Heart right ventricle (tissue), 16 donors: ENCODE data around the gene UNC119B. TPM values are rescaled to one million over a fixed set of nuclear protein-coding genes. Genes with fewer than 3 reads are reported as not detected.

ENCODE experiments used
- ATAC-seq, 8 donors: fragments of 200-7000 bp; cut with Tn5 transposase; one replicate each; pipeline ENCODE4 v1.9.1; 2020; ENCODE audit warnings: mild to moderate bottlenecking in 8 of 8, moderate library complexity in 8 of 8, moderate number of reproducible peaks in 1 of 8
- DNase-seq, 2 donors: peaks; one replicate each; pipeline ENCODE4 v3.0.0-alpha.2; 2020
- H3K27ac ChIP-seq, 10 donors: fragments of 200-600 bp; sonication (generic) in 2 of 10; one replicate each; pipeline versions ENCODE4 v1.5.0 to v1.8.0; 2020 to 2022; ENCODE audit warnings: mild to moderate bottlenecking in 3 of 10
- H3K27me3 ChIP-seq, 7 donors: fragments of 200-600 bp; one replicate each; pipeline ENCODE4 v1.8.0; 2021 to 2022; ENCODE audit warnings: mild to moderate bottlenecking in 2 of 7
- H3K36me3 ChIP-seq, 9 donors: fragments of 200-600 bp; sonication (generic) in 1 of 9; one replicate each; pipeline versions ENCODE4 v1.5.0 to v1.8.0; 2020 to 2022; ENCODE audit warnings: mild to moderate bottlenecking in 2 of 9
- H3K4me1 ChIP-seq, 9 donors: fragments of 200-600 bp; sonication (generic) in 1 of 9; one replicate each; pipeline versions ENCODE4 v1.5.0 to v1.8.0; 2020 to 2022; ENCODE audit warnings: mild to moderate bottlenecking in 4 of 9
- H3K4me3 ChIP-seq, 10 donors: fragments of 200-600 bp; sonication (generic) in 2 of 10; one replicate each; pipeline versions ENCODE4 v1.5.0 to v1.8.0; 2020 to 2022; ENCODE audit warnings: mild to moderate bottlenecking in 7 of 10, moderate library complexity in 2 of 10
- H3K9me3 ChIP-seq, 11 donors: fragments of 200-600 bp in 10 of 11; sonication (generic) in 2 of 11; one replicate each; pipeline versions ENCODE4 v1.5.0 to v1.8.0; 2013 to 2022; ENCODE audit warnings: mild to moderate bottlenecking in 2 of 11, control low read depth in 1 of 11, moderate library complexity in 1 of 11
- WGBS, 2 donors: extraction: QIAGEN DNeasy Blood & Tissue Kit; methylation state at CpG; one replicate each; pipeline ENCODE4 v1.1.7; 2013; ENCODE audit warnings: inconsistent platforms in 1 of 2; 5-methylcytosine and 5-hydroxymethylcytosine counted together
- intact Hi-C, 10 donors: fragments of 100-400 bp; cut with DNase I; formaldehyde crosslinking; loops; one replicate each; pipeline versions ENCODE4 v1.11.1 to v1.14.2; 2022
- polyA plus RNA-seq, 2 donors: library from polyadenylated mRNA; stranded (reverse); fragments of 200-250 nt; gene quantifications; one replicate each; pipeline ENCODE4 v1.2.3, GENCODE V29; 2013
- total RNA-seq, 10 donors: library from RNA; stranded (reverse); fragmentation: NEBNext Ultra II Directional in 3 of 10; extraction: Animal tissue kit (Norgen Biotek cat#: 25700) in 3 of 10; gene quantifications; one replicate each; pipeline versions ENCODE4 v1.2.1 to v1.2.4, GENCODE V29; 2021 to 2023
- TF ChIP-seq, protein P1 (sequence below), 9 donors: fragments of 200-600 bp; sonication (generic) in 2 of 9; IDR thresholded peaks; one replicate each; pipeline versions ENCODE4 v1.5.0 to v1.8.0; 2021 to 2022; ENCODE audit warnings: antibody characterized with exemption in 9 of 9, mild to moderate bottlenecking in 5 of 9, moderate library complexity in 1 of 9
- donor health status: Arrhythmogenic right ventricular cardiomyopathy.
- donor health status: ischemic (EF 13 %, LVEDD 7.1; RV severe dilation, severe dysfunction).
- donor health status: healthy with polysubstance abuse.
- donor health status: DM: no; HTN: yes; CAD: no.
- donor health status: DM: no; HTN: no; CAD: no.
- donor health status: ischemic (EF 25% LVEDD 6.9; RV normal size, moderate dysfunction).
- donor health status: ischemic (EF 25% LVEDD 5.7; RV mildly dilated, moderate dysfunction).
- donor health status: healthy.
- donor health status: DM: yes; HTN: yes; CAD: no.
- donor health status: Ischemic cardiomyopathy.
- donor health status: ischemic (EF 35%, LVEDD 5.7; RV mildly dilated, moderate dysfunction).
- donor health status: nonischemic (EF 11% LVEDD 7.7; RV severe dilation, severe dysfunction).
- donor health status: DM: yes; HTN: yes; CAD: no.
- donor health status: PGD.
- donor health status: ischemic (EF 29% LVEDD 5.4; RV normal size, mild dysfunction).
- donor health status: nonischemic (EF 23%, LVEDD 6.1; RV moderate dilation, normal function).

Gene UNC119B
- total and polyA plus RNA-seq, 12 donors, result 5.0 to 15.4 (median 9.3) TPM

DNA sequence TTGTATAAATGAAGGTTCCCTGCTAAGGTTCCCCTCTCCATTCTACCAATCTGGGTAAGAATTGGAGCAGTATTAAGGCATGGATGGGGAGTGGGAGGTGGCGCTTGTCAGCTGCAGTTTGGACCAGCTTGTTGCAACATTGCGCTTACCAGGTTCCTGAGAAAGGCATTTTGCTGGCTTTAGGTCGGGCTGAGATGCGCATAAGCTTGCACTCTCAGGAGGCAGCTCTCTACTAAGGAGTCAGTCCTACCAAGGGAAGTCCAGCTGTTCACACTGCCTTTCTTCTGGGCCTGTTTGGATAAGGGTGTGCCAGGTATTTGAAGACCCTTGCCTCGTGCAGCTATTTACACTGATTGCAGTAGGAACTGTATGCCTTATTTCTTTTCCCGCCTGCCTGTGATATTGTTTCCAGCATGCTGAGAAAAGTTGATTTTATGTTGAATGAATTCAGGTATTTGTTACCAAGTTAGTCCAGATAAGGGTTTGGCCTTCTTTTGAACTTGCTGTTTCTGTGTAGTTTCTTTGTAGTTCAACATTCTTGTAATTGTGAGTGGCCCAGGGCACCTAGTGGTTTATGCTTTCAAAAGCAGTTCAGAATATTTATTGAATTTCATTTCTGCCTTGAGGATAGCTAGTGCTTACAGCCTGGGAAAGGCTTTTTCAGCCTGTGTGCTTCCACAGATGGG is 20.7 kb upstream of the UNC119B start:
- H3K4me1 ChIP-seq, result peaks cover 5 to 81% (median 72%) of the 10 kb centered on the region in 9 donors
- 64 to 68% methylated on average over 6 of the region's 6 CpGs for WGBS, 2 donors
- intact Hi-C loops, result loop anchor here in 3 of 10 donors (5.0 kb wide), 2 partner anchors 37 to 42 kb away; no protein-coding TSS in a partner anchor

DNA sequence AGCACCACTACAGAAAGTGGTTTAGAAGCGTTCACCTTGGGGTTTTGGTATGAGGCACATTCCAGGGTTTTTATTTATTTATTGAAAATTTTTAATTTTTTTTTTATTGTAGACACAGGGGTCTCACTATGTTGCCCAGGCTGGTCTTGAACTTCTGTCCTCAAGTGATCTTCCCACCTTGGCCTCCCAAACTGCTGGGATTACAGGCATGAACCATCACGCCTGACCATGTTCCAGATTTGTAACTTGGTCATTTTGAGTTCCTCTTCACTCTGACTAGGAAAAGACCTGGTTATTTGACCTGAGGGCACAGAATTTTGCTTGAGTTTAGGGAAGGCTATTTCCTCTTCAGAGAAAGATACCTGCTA is 20.2 kb upstream of the UNC119B start:
- H3K27ac ChIP-seq, result peak overlapping the region in 8 of 10 donors; percentile 4 to 94 (median 50)
- intact Hi-C loops, result no loop called here

More for the DNA sequence above, 20.7 kb upstream of the UNC119B start:
- Histone ChIP-seq H3K4me3 (peak overlapping the region; percentile 68 to 98 (median 90)), H3K36me3 (peaks cover 0 to 19% (median 7%) of the 10 kb centered on the region in 9 donors), H3K27ac (peak overlapping the region in 9 of 10 donors; percentile 32 to 95 (median 91)), H3K9me3 (no peaks in the 10 kb centered on the region), H3K27me3 (no peaks in the 10 kb centered on the region)
- ATAC-seq, result no peak
- no peak for DNase-seq
- TF ChIP-seq, protein P1, sequence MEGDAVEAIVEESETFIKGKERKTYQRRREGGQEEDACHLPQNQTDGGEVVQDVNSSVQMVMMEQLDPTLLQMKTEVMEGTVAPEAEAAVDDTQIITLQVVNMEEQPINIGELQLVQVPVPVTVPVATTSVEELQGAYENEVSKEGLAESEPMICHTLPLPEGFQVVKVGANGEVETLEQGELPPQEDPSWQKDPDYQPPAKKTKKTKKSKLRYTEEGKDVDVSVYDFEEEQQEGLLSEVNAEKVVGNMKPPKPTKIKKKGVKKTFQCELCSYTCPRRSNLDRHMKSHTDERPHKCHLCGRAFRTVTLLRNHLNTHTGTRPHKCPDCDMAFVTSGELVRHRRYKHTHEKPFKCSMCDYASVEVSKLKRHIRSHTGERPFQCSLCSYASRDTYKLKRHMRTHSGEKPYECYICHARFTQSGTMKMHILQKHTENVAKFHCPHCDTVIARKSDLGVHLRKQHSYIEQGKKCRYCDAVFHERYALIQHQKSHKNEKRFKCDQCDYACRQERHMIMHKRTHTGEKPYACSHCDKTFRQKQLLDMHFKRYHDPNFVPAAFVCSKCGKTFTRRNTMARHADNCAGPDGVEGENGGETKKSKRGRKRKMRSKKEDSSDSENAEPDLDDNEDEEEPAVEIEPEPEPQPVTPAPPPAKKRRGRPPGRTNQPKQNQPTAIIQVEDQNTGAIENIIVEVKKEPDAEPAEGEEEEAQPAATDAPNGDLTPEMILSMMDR (IDR thresholded peaks at IDR 0.05), result no peak

DNA sequence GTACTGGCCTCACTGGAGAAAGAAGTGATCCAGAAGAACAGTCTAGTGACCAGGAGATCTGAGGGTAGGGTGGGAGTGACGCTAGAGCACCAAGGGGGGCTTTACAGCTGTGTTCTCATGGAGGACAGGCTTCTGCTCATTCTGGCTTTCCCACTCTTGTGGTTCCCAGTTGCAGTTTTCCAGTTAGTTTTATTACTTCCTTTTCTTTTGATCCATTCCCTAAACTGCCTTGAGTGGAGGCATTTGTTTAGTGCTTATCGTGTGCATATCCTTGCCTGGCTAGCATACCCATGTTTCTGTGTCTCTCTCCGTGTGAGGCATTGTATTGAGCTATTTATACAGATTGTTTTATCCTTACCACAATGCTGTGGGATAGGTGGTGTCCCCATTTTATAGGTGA is 19.3 kb upstream of the UNC119B start:
- ATAC-seq (no peak), DNase-seq (no peak)
- no peaks in the 10 kb centered on the region for H3K27me3 ChIP-seq
- TF ChIP-seq, protein P1 (IDR thresholded peaks at IDR 0.05), result no peak
- H3K4me1 ChIP-seq, result peaks cover 5 to 82% (median 68%) of the 10 kb centered on the region in 9 donors
- H3K4me3 ChIP-seq, result peak overlapping the region in 2 of 10 donors; percentile 8 to 91
- WGBS, 2 donors, result 47 to 49% methylated on average over 3 of the region's 3 CpGs
- H3K9me3 ChIP-seq, result no peaks in the 10 kb centered on the region
- H3K27ac ChIP-seq, result peak overlapping the region in 9 of 10 donors; percentile 4 to 94 (median 46)
- H3K36me3 ChIP-seq, result peaks cover 0 to 34% (median 21%) of the 10 kb centered on the region in 9 donors
- intact Hi-C loops, result no loop called here

More for the DNA sequence above, 20.2 kb upstream of the UNC119B start:
- peaks cover 0 to 25% (median 12%) of the 10 kb centered on the region in 9 donors for H3K36me3 ChIP-seq
- peaks cover 5 to 86% (median 72%) of the 10 kb centered on the region in 9 donors for H3K4me1 ChIP-seq
- H3K27me3 ChIP-seq, result no peaks in the 10 kb centered on the region
- DNase-seq (no peak), ATAC-seq (no peak)
- H3K4me3 ChIP-seq, result peak overlapping the region in 6 of 10 donors; percentile 68 to 98 (median 90)
- TF ChIP-seq, protein P1 (IDR thresholded peaks at IDR 0.05), result no peak
- 88 to 94% methylated on average over 2 of the region's 2 CpGs for WGBS, 2 donors
- no peaks in the 10 kb centered on the region for H3K9me3 ChIP-seq

DNA sequence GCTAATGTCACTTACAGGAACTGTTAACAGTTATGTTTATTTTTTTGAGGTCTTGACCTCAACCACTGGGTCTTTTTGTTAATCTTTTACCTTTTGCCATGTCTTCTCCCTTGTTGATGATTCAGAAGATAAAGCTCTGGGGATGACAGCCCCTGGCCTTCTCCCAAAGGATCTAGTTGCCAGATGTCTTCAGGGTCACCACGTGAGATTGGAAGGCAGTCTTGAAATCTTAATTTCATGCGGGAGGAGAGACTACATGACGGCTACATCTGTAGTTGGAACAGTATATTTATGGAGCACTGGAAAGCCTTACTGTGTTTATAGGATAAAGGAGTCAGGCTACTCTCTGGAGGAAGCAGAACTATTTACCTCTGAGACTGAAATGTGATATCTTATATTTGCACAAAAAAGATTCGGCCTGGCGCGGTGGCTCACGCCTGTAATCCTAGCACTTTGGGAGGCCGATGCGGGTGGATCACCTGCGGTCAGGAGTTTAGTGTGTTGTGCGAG is 17.7 kb upstream of the UNC119B start:
- no peak for ATAC-seq
- Histone ChIP-seq H3K4me1 (peaks cover 11 to 96% (median 74%) of the 10 kb centered on the region in 9 donors), H3K36me3 (peaks cover 0 to 50% (median 35%) of the 10 kb centered on the region in 9 donors), H3K9me3 (no peaks in the 10 kb centered on the region), H3K27ac (peak overlapping the region in 7 of 10 donors; percentile 3 to 90 (median 35)), H3K27me3 (no peaks in the 10 kb centered on the region), H3K4me3 (no peak overlapping the region)
- intact Hi-C loops, result no loop called here
- WGBS, 2 donors, result 79 to 83% methylated on average over 11 of the region's 11 CpGs
- no peak for DNase-seq
- TF ChIP-seq, protein P1 (IDR thresholded peaks at IDR 0.05), result no peak
